HEK293 (cell line): ENCODE measurements around the gene CHST9.

Experiments
- CTCF ChIP-seq: fragments of 450-650 bp; formaldehyde crosslinking; IDR thresholded peaks from 2 replicates; pipeline ENCODE4 v1.5.1; 2016; ENCODE audit warnings: missing biosample characterization, missing genetic modification characterization
- PRDM2 ChIP-seq: fragments of 450-650 bp; formaldehyde crosslinking; IDR thresholded peaks from 2 replicates; pipeline ENCODE4 v1.5.1; 2016; ENCODE audit warnings: missing biosample characterization, missing genetic modification characterization, borderline replicate concordance
- REST ChIP-seq: fragments of 450-650 bp; formaldehyde crosslinking; IDR thresholded peaks from 2 replicates; pipeline ENCODE4 v1.5.1; 2016; ENCODE audit warnings: missing biosample characterization, missing genetic modification characterization
- ZNF18 ChIP-seq: fragments of 450-650 bp; formaldehyde crosslinking; IDR thresholded peaks from 2 replicates; pipeline ENCODE4 v1.5.1; 2016; ENCODE audit warnings: missing biosample characterization, missing genetic modification characterization
- ZNF660 ChIP-seq: fragments of 450-650 bp; IDR thresholded peaks from 2 replicates; pipeline ENCODE4 v1.5.1; 2018; ENCODE audit warnings: missing biosample characterization, mild to moderate bottlenecking, missing genetic modification characterization

- TF ChIP-seq ZNF18 (tag by site-specific recombination) (no peak), CTCF (tag by site-specific recombination) (no peak), REST (tag by site-specific recombination) (no peak), ZNF660 (tag by site-specific recombination) (no peak), PRDM2 (tag by site-specific recombination) (no peak)
Measured at GRCh38 chr18:27042177-27042576, 142.9 kb downstream of the CHST9 start.
